DOHH2 (cell line): ENCODE results near the gene MAT2B.

Experiments
- H3F3A ChIP-seq: fragments of 200-600 bp; sonication (generic), shearing (Covaris generic); 2 replicates; pipeline ENCODE4 v1.6.0; 2016; ENCODE audit warnings: antibody characterized with exemption, mild to moderate bottlenecking; ENCODE audit not compliant: control insufficient read depth, insufficient read depth
- H3K27ac ChIP-seq: fragments of 200-600 bp; sonication (generic); 2 replicates; pipeline ENCODE4 v1.5.1; 2014; ENCODE audit warnings: low read depth, mild to moderate bottlenecking, low read length, moderate library complexity
- H3K27me3 ChIP-seq: fragments of 200-600 bp; sonication (generic); 2 replicates; pipeline ENCODE4 v1.6.1; 2014; ENCODE audit warnings: mild to moderate bottlenecking, low read length, mixed read lengths; ENCODE audit not compliant: control insufficient read depth
- H3K36me3 ChIP-seq: fragments of 200-600 bp; sonication (generic); 2 replicates; pipeline ENCODE4 v1.6.1; 2014; ENCODE audit warnings: mild to moderate bottlenecking, low read length, moderate library complexity, mixed read lengths; ENCODE audit not compliant: control insufficient read depth
- H3K4me1 ChIP-seq: fragments of 200-600 bp; sonication (generic); 2 replicates; pipeline ENCODE4 v1.6.1; 2014; ENCODE audit warnings: mild to moderate bottlenecking, low read length, mixed read lengths; ENCODE audit not compliant: control insufficient read depth
- H3K4me2 ChIP-seq: fragments of 200-600 bp; sonication (generic); 2 replicates; pipeline ENCODE4 v1.6.0; 2014; ENCODE audit warnings: mild to moderate bottlenecking, low read length, moderate library complexity
- H3K4me3 ChIP-seq: fragments of 200-600 bp; sonication (generic); 2 replicates; pipeline ENCODE4 v1.5.1; 2014; ENCODE audit warnings: mild to moderate bottlenecking, low read length, mixed read lengths
- H3K79me2 ChIP-seq: fragments of 200-600 bp; sonication (generic); 2 replicates; pipeline ENCODE4 v1.6.1; 2014; ENCODE audit warnings: mild to moderate bottlenecking, low read length, mixed read lengths; ENCODE audit not compliant: control insufficient read depth
- H3K9me2 ChIP-seq: fragments of 200-600 bp; sonication (generic); replicated peaks from 2 replicates; pipeline ENCODE4 v1.6.1; 2014; ENCODE audit warnings: mild to moderate bottlenecking, low read length, mixed read lengths; ENCODE audit not compliant: control insufficient read depth
- H3K9me3 ChIP-seq: fragments of 200-600 bp; sonication (generic); 2 replicates; pipeline ENCODE4 v1.6.1; 2014; ENCODE audit warnings: antibody characterized with exemption, low read length, mixed read lengths; ENCODE audit not compliant: control insufficient read depth, insufficient read depth
- H4K20me1 ChIP-seq: fragments of 200-600 bp; sonication (generic); 2 replicates; pipeline ENCODE4 v1.6.0; 2014; ENCODE audit warnings: low read depth, mild to moderate bottlenecking, antibody characterized with exemption, low read length, moderate library complexity; ENCODE audit not compliant: control insufficient read depth, insufficient read depth
- CTCF ChIP-seq: fragments of 200-600 bp; sonication (generic); IDR thresholded peaks from one replicate; pipeline ENCODE4 v1.5.1; 2014; ENCODE audit warnings: antibody characterized with exemption, mild to moderate bottlenecking, low read depth, low read length; ENCODE audit not compliant: poor library complexity, severe bottlenecking
- EZH2phosphoT487 ChIP-seq: fragments of 200-600 bp; sonication (generic); IDR thresholded peaks from 2 replicates; pipeline ENCODE4 v1.6.1; 2017; ENCODE audit warnings: borderline replicate concordance, mild to moderate bottlenecking, antibody characterized with exemption, low read length, moderate library complexity, mixed read lengths

Gene MAT2B

DNA sequence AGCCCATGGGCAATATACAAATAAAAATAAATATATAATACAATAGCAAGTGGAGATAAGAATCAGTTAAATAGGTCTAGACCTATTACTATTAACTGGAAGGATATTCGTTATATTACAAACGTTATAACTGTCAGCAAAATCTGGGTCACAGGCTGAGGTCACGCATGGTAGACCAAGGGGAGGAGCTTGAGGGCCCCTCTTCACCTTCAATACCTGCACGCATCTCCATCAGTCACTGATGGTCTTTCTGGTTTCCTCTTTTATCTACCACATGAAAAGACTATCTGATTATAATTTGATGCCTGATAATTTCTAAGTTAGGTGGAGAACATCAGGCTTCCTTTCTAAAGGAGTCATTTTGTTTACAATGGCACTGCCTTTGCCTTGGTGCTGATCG is 43.2 kb downstream of the MAT2B start:
- TF ChIP-seq EZH2phosphoT487, result no peak
- TF ChIP-seq CTCF, result no peak
- Histone ChIP-seq H3K27ac (no peak overlapping the region), H3K79me2 (no peaks in the 10 kb centered on the region), H3K4me3 (no peak overlapping the region), H4K20me1 (no peaks in the 10 kb centered on the region), H3F3A (no peaks in the 10 kb centered on the region), H3K9me3 (no peaks in the 10 kb centered on the region), H3K27me3 (no peaks in the 10 kb centered on the region), H3K9me2 (no peaks in the 10 kb centered on the region), H3K4me2 (no peak overlapping the region), H3K36me3 (no peaks in the 10 kb centered on the region), H3K4me1 (no peaks in the 10 kb centered on the region)

- Histone ChIP-seq H3K4me2 (no peak overlapping the region), H3K4me3 (no peak overlapping the region), H4K20me1 (no peaks in the 10 kb centered on the region), H3K27me3 (peaks cover 4% of the 10 kb centered on the region; the same call in 1 of the 2 replicates), H3K36me3 (no peaks in the 10 kb centered on the region), H3K79me2 (no peaks in the 10 kb centered on the region), H3K4me1 (no peaks in the 10 kb centered on the region), H3K9me3 (no peaks in the 10 kb centered on the region), H3F3A (no peaks in the 10 kb centered on the region), H3K9me2 (no peaks in the 10 kb centered on the region), H3K27ac (no peak overlapping the region)
- TF ChIP-seq EZH2phosphoT487 (no peak), CTCF (no peak)
Observed at GRCh38 chr5:163551156-163551555, 45.7 kb downstream of the MAT2B start.

DNA sequence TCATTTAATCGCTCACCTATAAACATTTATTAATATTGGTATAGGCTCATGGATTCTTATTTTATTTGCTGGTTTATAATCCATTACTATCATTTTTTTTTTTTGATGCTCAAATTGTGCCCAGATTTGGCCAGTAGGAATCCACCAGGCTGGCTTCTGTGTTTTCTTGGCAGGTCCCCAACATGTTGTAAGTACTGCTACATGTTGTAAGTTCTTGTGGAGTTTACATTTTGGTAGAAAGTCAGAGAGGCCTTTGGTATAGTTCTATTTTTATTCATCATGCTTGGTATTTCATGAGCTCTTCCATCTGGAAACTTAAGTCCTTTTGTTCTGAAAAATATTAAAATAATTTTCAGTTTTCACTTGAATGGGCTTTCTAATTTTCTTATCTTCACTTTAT is 47.1 kb downstream of the MAT2B start:
- TF ChIP-seq EZH2phosphoT487, result no peak
- TF ChIP-seq CTCF, result no peak
- Histone ChIP-seq H3K9me2 (no peaks in the 10 kb centered on the region), H3K79me2 (no peaks in the 10 kb centered on the region), H3K9me3 (no peaks in the 10 kb centered on the region), H3K4me3 (no peak overlapping the region), H3K27me3 (peaks cover 4% of the 10 kb centered on the region; the same call in 1 of the 2 replicates), H3K36me3 (no peaks in the 10 kb centered on the region), H3K4me1 (no peaks in the 10 kb centered on the region), H4K20me1 (no peaks in the 10 kb centered on the region), H3K27ac (no peak overlapping the region), H3F3A (no peaks in the 10 kb centered on the region), H3K4me2 (no peak overlapping the region)

GRCh38 chr5:163561339-163561738 is 55.9 kb downstream of the MAT2B start:
- Histone ChIP-seq H3K9me3 (no peaks in the 10 kb centered on the region), H3K27ac (no peak overlapping the region), H3K4me2 (no peak overlapping the region), H3K27me3 (peaks cover 20% of the 10 kb centered on the region), H3K79me2 (no peaks in the 10 kb centered on the region), H3K9me2 (no peaks in the 10 kb centered on the region), H3F3A (no peaks in the 10 kb centered on the region), H3K4me3 (no peak overlapping the region), H3K4me1 (peaks cover 8% of the 10 kb centered on the region), H4K20me1 (no peaks in the 10 kb centered on the region), H3K36me3 (no peaks in the 10 kb centered on the region)
- TF ChIP-seq EZH2phosphoT487, result no peak
- TF ChIP-seq CTCF, result no peak
